Ovary (tissue), 3 donors: Measurements from ENCODE around the gene TTLL6.

Experiments used
- CTCF ChIP-seq, 3 donors: fragments of 450-650 bp in 2 of 3; fragments of 200-600 bp in 1 of 3; IDR thresholded peaks; one replicate each; pipeline versions ENCODE4 v1.5.1 to v1.8.0; 2016 to 2022; ENCODE audit warnings: antibody characterized with exemption in 3 of 3, mild to moderate bottlenecking in 1 of 3
- EP300 ChIP-seq: sonication (generic); formaldehyde crosslinking; IDR thresholded peaks from one replicate; pipeline ENCODE4 v1.6.1; 2017; ENCODE audit warnings: antibody characterized with exemption
- POLR2A ChIP-seq: fragments of 450-650 bp; IDR thresholded peaks from one replicate; pipeline ENCODE4 v1.6.1; 2017; ENCODE audit warnings: antibody characterized with exemption, mild to moderate bottlenecking, moderate library complexity
- donor health status: DM: no; HTN: no; CAD: no.

GRCh38 chr17:48842746-48843145 lies 25.7 kb upstream of the TTLL6 start:
- no peak for TF ChIP-seq CTCF (IDR thresholded peaks at IDR 0.05)
- no peak for TF ChIP-seq POLR2A
- no peak for TF ChIP-seq EP300
